IPS-18c (cell line): Measurements from ENCODE around the gene TRPM2.

ENCODE experiments used
- H3K4me3 ChIP-seq: 2 replicates; pipeline ENCODE4 v1.7.0; 2013; ENCODE audit warnings: low read depth, mild to moderate bottlenecking, low read length, moderate library complexity; ENCODE audit not compliant: insufficient read depth
- H3K9me3 ChIP-seq: one replicate; pipeline ENCODE4 v1.6.1; 2013; ENCODE audit warnings: mild to moderate bottlenecking, low read length, moderate library complexity; ENCODE audit not compliant: control insufficient read depth, insufficient read depth

The TRPM2 gene

DNA sequence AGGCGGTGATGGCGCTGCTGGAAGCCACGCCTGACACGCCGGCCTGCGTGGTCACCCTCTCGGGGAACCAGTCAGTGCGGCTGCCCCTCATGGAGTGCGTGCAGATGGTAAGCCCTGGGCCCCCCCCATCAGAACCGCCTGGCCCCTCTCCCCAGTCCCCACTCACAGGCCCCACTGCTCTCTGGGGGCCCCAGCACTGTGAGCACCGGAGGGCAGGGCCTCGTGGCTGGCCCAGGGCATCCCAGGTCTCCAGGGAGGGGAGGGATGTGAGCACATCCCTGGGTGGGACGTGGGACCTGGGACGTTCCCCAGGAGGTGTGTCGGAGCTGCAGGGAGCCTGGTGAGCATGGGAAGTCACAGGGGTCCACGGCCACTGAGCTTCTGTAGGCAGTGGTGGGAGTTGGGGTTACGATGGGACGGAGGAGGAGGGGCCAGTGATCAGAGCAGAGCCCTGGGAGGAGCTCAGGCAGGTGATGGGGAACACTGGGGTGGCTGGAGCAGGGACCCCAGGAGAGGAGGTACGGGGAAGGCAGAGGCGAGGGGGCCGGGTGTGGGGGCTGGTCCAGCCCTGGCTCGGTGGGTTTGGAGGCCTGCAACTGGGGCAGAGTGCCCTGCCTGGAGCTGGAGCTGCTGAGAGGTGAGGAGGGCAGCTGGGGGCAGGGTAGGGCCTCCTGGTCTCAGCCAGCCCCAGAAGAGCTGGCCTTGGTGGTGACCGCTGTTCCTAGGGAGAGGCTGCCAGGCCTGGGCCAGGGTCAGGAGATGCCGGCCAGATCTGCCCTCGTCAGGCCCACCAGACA, 34.7 kb upstream of the TRPM2 start:
- Histone ChIP-seq H3K4me3 (no peak overlapping the region), H3K9me3 (no peaks in the 10 kb centered on the region)

DNA sequence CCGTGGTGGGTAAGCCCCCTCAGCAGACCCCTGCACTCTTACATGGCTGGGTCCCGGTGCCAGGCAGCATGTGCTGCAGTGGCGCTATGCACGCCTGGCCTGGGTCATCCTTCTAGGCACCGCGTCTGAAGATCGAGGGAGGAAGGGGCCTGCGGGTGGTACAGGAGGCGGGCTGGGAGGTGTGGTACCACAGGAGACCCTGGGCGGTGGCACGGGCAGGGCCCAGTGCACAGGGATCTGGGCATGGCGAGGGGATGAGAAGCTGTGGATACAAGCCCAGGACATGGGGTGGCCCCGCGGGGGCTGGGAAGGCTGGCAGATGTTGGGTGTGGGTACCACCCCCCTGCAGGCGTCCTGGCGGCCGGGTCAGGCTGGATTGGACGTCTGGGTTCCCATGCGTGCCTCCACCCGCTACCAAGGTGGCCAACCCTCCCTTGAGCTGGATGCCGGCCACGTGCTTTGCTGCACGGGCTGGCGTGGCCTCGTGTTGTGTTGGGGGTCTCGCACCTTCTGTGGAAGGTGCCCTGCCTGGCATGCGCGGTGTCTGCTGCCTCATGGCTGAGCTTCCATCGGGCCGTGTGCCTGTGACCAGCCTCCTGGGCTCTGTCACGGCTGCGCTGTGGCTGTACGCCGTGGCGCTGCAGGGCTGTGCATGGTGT, 33.9 kb upstream of the TRPM2 start:
- H3K9me3 ChIP-seq: no peaks in the 10 kb centered on the region
- no peak overlapping the region for H3K4me3 ChIP-seq

DNA sequence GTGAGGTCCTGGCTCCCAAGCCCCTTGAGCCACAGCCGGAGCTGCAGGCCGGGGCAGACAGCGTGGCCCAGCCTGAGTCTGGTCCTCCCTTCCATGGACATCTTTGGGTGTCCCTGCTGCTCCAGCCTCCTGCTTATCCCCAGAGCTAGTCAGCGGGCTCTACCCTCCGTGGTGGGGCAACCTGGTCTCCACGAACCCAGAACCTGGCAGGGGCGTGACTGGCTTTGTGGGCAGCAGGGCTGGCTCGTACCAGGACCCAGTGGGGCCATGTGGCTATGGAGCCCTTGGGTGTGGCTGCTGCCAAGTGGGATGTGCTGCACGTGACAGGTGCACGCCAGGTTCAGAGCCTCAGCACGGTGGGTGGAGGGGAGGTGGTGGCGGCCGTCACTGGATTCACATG, 32.6 kb upstream of the TRPM2 start:
- Histone ChIP-seq H3K4me3 (no peak overlapping the region), H3K9me3 (no peaks in the 10 kb centered on the region)

DNA sequence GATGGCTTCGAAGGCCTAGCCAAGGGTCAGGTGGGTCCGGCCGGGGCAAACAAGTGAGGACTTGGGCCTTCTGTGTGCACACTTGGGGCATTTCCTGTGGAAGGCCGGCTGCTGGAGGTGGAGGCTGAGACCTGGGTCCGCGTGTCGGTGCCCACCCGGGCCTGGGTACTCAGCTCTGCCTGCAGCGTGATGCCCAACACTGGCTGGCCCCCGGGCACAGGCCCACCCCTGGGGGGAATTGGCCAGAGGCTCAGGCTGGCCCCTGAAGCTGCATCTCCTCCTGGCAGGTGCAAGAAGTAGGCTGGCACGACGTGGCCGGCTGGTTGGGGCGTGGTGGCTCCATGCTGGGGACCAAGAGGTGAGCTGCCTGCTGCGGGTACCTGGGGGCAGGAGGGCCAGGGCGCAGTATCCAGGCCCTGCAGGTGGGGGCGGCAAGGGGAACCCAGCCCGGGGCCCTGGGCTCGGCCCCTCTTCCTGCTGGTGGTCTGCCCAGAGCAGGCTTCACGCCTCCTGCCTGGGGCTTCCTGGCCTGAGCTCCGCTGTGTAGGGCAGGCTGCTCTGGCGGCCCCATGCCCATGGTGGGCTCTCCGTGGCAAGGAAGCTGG, 31.5 kb upstream of the TRPM2 start:
- no peak overlapping the region for H3K4me3 ChIP-seq

DNA sequence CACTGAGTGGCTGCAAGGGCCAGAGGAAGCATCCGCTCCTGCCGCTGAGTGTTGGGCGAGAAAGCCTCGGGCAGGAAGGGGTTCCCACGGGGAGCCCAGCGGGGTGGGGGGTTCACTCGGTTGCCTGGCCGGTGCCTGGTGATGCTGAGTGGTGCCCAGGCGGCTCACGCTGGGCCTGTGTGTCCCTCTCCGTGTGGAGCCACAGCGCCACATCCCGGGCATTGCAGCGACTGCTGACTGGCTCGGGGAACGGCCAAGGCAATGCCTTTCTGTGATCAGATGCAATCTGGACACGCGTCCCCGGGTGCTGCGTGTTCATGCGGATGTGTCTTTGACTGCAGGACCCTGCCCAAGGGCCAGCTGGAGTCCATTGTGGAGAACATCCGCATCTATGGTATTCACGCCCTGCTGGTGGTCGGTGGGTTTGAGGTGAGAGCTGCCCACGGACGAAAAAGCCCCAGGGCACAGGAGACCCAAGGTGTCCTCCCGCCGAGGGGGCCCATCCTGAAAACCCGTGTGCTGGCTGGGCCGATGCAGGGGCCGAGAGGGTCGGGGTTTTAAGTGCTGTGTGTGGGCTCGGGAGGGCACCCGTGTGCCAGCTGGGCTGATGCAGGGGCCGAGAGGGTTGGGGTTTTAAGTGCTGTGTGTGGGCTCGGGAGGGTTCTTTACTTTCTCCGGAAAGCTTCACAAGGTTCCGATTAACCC, 30.6 kb upstream of the TRPM2 start:
- Histone ChIP-seq H3K9me3 (no peaks in the 10 kb centered on the region), H3K4me3 (no peak overlapping the region)

More for the DNA sequence above, 31.5 kb upstream of the TRPM2 start:
- H3K9me3 ChIP-seq: no peaks in the 10 kb centered on the region

DNA sequence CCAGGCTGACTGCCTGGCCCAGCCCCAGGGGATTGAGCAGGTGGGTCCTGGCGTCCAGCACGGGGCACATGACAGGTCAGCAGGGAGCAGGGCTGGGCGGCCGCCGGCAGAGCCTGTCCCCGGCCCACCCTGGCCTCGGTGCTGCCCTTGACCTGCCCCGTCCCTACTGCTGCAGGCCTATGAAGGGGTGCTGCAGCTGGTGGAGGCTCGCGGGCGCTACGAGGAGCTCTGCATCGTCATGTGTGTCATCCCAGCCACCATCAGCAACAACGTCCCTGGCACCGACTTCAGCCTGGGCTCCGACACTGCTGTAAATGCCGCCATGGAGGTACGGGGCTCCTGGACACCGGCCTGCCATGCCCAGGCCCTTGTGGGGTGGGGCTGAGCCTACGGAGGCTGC, 29.8 kb upstream of the TRPM2 start:
- no peak overlapping the region for H3K4me3 ChIP-seq
- no peaks in the 10 kb centered on the region for H3K9me3 ChIP-seq

DNA sequence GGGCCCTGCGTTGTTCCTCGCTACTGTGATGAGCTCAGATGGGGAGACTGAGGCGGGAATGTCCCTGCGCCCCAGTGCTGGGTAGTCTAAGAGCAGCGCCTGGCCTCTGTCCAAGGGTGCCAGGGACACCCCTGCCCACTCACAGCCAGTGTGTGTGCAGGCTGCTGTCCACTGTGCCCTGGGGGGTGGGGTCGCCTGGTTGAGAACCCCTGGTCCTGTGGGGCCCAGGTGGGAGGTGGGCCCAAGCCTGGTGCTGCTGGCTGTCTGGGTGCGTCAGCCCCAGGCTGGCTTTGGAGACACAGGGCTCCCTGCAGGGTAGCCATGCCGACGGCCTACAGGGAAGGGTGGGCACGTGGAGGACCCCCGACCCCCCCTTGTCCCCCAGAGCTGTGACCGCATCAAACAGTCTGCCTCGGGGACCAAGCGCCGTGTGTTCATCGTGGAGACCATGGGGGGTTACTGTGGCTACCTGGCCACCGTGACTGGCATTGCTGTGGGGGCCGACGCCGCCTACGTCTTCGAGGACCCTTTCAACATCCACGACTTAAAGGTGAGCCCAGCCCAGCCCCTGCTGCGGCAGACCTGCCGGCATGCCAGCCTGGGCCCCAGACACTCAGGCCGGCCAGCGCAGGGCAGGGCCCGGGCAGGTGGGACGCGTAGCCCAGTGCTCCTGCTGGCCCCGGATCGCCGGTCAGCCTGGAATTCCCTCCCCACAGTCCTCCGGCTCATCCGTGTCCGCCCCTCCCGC, 29.1 kb upstream of the TRPM2 start:
- H3K4me3 ChIP-seq: no peak overlapping the region
- H3K9me3 ChIP-seq: no peaks in the 10 kb centered on the region

DNA sequence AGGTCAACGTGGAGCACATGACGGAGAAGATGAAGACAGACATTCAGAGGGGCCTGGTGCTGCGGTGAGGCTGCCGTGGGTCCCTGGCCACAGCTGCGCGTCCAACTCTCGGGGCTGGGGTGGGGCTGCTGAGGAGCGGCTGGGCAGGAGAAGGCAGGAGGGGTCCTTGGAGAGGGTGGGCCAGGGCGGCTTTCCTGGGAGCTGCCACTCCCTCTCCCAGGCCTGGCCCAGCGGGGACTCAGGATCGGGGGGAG, 28.6 kb upstream of the TRPM2 start:
- no peaks in the 10 kb centered on the region for H3K9me3 ChIP-seq
- no peak overlapping the region for H3K4me3 ChIP-seq

DNA sequence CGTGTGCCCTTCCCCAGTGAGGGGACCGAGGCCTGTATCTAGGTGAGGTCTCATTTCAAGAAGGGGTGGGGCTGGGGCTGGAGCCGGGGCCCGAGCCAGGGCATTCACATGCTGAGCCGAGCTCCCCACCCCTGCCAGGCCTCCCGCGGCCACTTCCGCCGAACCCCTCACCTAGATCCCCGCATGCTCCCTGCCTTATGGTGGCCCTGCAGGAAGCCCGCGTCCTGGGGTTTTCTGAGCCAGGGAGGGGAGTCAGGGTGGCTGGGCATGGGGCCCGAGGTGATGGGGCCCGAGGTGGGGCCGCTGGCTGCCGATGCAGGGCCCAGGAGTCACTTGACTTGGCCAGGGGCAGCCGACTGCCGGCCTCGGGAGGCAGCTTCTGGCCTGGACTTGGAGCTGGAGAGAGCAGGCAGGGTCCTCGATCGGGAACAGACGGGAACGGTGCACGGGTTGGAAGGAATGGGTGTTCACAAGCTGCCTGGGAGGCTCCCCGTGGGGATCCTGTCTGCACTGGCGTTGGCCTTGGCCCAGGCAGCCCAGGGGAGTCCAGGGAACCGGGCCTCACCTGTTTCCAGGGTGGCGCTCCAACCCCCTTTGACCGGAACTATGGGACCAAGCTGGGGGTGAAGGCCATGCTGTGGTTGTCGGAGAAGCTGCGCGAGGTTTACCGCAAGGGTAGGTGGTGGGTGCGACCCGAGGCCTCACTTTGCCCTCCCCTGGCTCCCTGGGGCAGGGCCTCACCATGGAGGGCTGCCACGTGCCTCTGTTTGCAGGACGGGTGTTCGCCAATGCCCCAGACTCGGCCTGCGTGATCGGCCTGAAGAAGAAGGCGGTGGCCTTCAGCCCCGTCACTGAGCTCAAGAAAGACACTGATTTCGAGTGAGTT, 27.8 kb upstream of the TRPM2 start:
- Histone ChIP-seq H3K9me3 (no peaks in the 10 kb centered on the region), H3K4me3 (no peak overlapping the region)

DNA sequence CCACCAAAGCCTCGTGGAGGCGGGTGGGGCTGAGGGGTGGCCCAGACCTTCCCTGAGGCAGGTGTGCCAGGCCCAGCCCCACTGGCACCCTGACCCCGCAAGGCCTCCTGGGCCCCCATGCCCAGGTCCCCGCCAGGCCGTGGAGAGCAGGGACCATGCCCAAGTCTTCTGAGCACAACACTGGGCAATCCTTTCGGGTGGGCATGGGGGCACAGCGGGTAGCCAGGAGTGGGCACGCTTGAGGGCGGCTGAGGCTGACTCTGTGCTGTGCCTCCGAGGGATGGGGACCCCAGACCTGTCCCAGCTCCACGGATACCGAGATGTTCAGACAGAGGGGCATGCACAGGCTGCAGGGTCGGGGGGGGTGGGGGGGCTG, 27.2 kb upstream of the TRPM2 start:
- no peaks in the 10 kb centered on the region for H3K9me3 ChIP-seq
- H3K4me3 ChIP-seq: no peak overlapping the region

DNA sequence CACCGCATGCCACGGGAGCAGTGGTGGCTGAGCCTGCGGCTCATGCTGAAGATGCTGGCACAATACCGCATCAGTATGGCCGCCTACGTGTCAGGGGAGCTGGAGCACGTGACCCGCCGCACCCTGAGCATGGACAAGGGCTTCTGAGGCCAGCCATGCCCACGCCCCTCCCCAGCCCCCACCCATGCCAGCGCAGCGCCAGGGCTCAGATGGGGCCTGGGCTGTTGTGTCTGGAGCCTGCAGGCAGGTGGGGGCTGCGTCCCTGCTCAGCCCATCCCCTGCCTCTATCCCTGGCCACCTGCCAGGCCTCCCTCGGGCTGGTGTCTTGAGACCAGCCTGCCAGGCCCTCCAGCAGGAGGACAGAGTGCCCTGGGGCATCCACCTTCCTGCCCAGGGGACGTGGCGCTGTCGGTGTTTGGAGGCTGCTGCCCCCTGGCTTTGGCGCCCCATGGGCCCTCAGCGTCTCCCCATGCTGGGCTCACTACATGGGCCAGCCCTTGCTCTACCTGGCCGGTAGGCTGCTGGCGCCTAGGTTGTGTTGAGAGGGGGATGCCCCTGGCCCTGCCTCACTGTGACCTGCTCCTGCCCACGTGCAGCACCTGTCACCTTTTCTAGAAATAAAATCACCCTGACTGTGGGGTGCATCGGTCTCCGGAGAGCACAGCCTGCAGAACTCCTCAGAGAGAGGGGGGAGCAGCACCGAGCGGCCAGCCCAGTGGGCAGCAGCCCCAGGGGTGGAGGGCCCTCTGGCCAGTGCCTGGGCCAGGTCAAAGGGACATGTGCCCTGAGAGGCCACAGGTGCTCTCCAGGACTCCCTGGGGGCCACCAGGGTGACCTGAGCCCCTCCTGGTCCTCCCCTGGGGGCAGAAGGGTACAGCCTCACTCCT, 26.5 kb upstream of the TRPM2 start:
- Histone ChIP-seq H3K9me3 (no peaks in the 10 kb centered on the region), H3K4me3 (no peak overlapping the region)

DNA sequence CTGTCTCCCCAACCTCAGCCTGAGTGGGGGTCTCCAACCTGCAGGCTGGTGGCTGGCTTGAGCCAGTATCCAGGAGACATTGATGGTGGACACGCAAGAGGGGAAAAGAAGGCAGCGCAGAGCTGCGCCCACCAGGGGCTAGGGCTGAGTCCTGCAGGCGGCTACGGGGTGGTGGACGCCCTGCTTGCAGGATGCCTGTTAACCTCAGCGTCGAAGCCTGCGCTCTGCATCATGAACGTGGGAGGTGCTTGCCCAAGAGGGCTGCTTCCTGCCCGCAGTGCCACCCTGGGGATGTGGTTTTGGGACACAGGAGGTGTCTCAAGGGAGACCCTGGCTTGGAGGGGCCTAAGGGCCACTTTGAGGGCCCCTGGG, 25.8 kb upstream of the TRPM2 start:
- H3K9me3 ChIP-seq: no peaks in the 10 kb centered on the region

DNA sequence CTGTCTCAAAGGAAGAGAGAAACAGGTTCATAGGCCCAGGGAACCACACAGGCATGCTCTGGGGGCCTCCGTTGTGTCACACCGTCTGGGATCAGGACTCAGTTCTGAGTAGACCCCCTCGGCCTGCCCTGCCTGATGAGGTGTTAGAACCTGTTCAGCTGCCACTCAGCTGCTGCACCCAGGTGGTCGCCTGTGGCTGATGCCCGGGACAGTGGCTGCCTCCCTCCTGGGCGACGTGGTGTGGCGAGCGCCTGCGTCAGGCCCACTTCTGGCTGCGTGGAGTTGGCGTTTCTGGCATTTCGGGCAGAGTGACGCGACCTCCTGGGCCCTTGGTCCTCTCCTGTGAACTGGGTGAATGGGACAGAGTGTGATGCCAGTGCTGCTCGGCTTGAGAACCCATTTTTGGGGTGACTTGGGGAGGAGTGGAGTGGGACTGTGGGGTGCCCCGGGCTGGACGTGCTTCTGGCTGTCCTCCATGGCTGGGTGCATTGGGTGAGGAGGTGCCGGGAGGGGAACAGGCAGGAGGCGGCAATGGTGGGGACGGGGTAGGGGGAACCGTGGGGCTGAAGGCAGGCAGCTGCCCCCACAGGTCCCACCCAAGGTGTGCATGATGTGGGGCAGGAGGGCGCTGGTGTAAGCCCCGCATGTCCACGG, 25.1 kb upstream of the TRPM2 start:
- no peaks in the 10 kb centered on the region for H3K9me3 ChIP-seq
- no peak overlapping the region for H3K4me3 ChIP-seq

More for the DNA sequence above, 25.8 kb upstream of the TRPM2 start:
- no peak overlapping the region for H3K4me3 ChIP-seq

DNA sequence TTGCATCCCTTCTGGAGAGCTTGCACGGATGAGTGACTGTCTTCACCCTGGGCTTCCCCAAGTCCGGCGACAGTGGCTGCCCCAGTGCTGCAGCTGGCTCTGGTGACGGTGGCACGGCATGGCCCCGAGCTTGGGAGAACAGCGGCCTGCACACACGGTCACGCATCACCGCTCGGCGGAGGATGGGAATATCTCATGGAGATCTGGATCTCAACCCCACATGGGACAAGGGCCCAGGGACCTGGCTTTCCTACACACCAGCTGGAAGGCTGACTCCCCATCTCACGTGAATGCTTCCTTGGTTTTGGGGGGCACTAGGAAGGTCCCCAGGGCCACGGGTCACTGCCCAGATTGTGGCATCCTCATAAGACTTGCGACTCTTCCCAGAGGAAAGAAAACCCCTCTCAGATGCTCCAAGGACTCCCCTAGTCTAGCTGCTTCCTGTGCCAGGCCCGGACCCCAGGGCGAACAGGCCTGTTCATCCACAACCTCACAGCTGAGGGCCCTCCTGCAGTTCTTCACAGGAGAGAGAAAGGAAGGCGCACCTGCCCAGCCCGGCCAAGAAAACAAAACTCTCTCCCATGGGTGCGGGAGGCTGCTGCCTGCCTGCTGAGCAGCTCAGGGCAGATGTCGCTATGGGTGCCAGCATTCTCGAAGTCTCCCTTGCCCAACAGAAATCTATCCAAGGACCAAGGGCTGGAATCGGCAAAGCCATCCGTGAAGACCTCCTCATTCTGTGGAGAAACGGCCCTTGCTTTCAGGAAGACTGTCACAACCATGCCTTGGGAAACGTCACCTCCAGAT, 24.1 kb upstream of the TRPM2 start:
- no peaks in the 10 kb centered on the region for H3K9me3 ChIP-seq
- no peak overlapping the region for H3K4me3 ChIP-seq
